Neural cell (in vitro differentiated cells): Measurements from ENCODE around the gene EXOC4. TPM values are rescaled to one million over a fixed set of nuclear protein-coding genes. Genes with fewer than 3 reads are reported as not detected.
"Not testable (repeated sequence)": the region's sequence is repeated elsewhere in the genome, so short reads cannot be mapped to it uniquely, and the experiment has no call there.

Experiments
- H2AFZ ChIP-seq: fragments of 200-600, 300-800 bp; sonication (generic), shearing (Covaris generic); 2 replicates; pipeline ENCODE4 v1.6.0; 2014; ENCODE audit warnings: low read depth, mild to moderate bottlenecking, antibody characterized with exemption, low read length, moderate library complexity
- H3F3A ChIP-seq: fragments of 200-600 bp; shearing (Covaris generic); 2 replicates; pipeline ENCODE4 v1.6.1; 2016; ENCODE audit warnings: mild to moderate bottlenecking, moderate library complexity, mixed read lengths, antibody characterized with exemption, low read length; ENCODE audit not compliant: insufficient read depth, poor library complexity, severe bottlenecking
- H3K27ac ChIP-seq: fragments of 200-600, 300-800 bp; sonication (generic), shearing (Covaris generic); 2 replicates; pipeline ENCODE4 v1.5.1; 2014; ENCODE audit warnings: mild to moderate bottlenecking, low read length, moderate library complexity
- H3K27me3 ChIP-seq: fragments of 300-800, 200-600 bp; sonication (generic), shearing (Covaris generic); 2 replicates; pipeline ENCODE4 v1.6.0; 2014; ENCODE audit warnings: mild to moderate bottlenecking, low read depth, low read length, moderate library complexity; ENCODE audit not compliant: insufficient read depth
- H3K36me3 ChIP-seq: fragments of 300-800, 200-600 bp; sonication (generic), shearing (Covaris generic); 2 replicates; pipeline ENCODE4 v1.5.1; 2014; ENCODE audit warnings: mild to moderate bottlenecking, antibody characterized with exemption, low read length, moderate library complexity; ENCODE audit not compliant: insufficient read depth
- H3K4me2 ChIP-seq: fragments of 300-800, 200-600 bp; sonication (generic), shearing (Covaris generic); 2 replicates; pipeline ENCODE4 v1.6.0; 2014; ENCODE audit warnings: mild to moderate bottlenecking, low read length
- H3K4me3 ChIP-seq: fragments of 300-800, 200-600 bp; sonication (generic), shearing (Covaris generic); 2 replicates; pipeline ENCODE4 v1.5.1; 2014; ENCODE audit warnings: mild to moderate bottlenecking, low read length, moderate library complexity
- H3K79me2 ChIP-seq: fragments of 200-600 bp; shearing (Covaris generic); replicated peaks from 2 replicates; pipeline ENCODE4 v1.6.0; 2014; ENCODE audit warnings: mild to moderate bottlenecking, low read length, moderate library complexity; ENCODE audit not compliant: insufficient read depth
- H3K9ac ChIP-seq: fragments of 300-800, 200-600 bp; sonication (generic), shearing (Covaris generic); 2 replicates; pipeline ENCODE4 v1.6.1; 2016; ENCODE audit warnings: mild to moderate bottlenecking, low read length, mixed read lengths
- H3K9me2 ChIP-seq: fragments of 200-600 bp; shearing (Covaris generic); 2 replicates; pipeline ENCODE4 v1.6.1; 2016; ENCODE audit warnings: mild to moderate bottlenecking, low read length, mixed read lengths; ENCODE audit not compliant: insufficient read depth
- H3K9me3 ChIP-seq: fragments of 200-600, 300-800 bp; sonication (generic), shearing (Covaris generic); 2 replicates; pipeline ENCODE4 v1.6.1; 2016; ENCODE audit warnings: mild to moderate bottlenecking, mixed run types, low read length, moderate library complexity, mixed read lengths
- H4K20me1 ChIP-seq: fragments of 200-600 bp; shearing (Covaris generic); 2 replicates; pipeline ENCODE4 v1.6.1; 2016; ENCODE audit warnings: mild to moderate bottlenecking, mixed run types; ENCODE audit not compliant: insufficient read depth
- CTCF ChIP-seq: fragments of 450-650 bp; IDR thresholded peaks from 2 replicates; pipeline ENCODE4 v1.5.1; 2014; ENCODE audit warnings: antibody characterized with exemption, mild to moderate bottlenecking, moderate library complexity; ENCODE audit not compliant: poor library complexity, severe bottlenecking
- EP300 ChIP-seq: fragments of 450-650 bp; conservative IDR thresholded peaks from 2 replicates; pipeline ENCODE4 v1.6.1; 2014; ENCODE audit warnings: antibody characterized with exemption, mild to moderate bottlenecking, moderate library complexity; ENCODE audit not compliant: poor library complexity, severe bottlenecking
- EZH2 ChIP-seq: fragments of 200-600, 300-800 bp; shearing (Covaris generic), sonication (generic); IDR thresholded peaks from 2 replicates; pipeline ENCODE4 v1.6.1; 2014; ENCODE audit warnings: antibody characterized with exemption, low read length, borderline replicate concordance, mild to moderate bottlenecking; ENCODE audit not compliant: insufficient read depth, poor library complexity, severe bottlenecking
- MXI1 ChIP-seq: fragments of 450-650 bp; conservative IDR thresholded peaks from 2 replicates; pipeline ENCODE4 v1.6.1; 2014; ENCODE audit warnings: antibody characterized with exemption, mild to moderate bottlenecking; ENCODE audit not compliant: poor library complexity, severe bottlenecking
- POLR2AphosphoS5 ChIP-seq: IDR thresholded peaks from 2 replicates; pipeline ENCODE4 v1.6.1; 2012
- RAD21 ChIP-seq: fragments of 450-650 bp; conservative IDR thresholded peaks from 2 replicates; pipeline ENCODE4 v1.6.1; 2014; ENCODE audit warnings: antibody characterized with exemption, mild to moderate bottlenecking, moderate library complexity
- REST ChIP-seq: IDR thresholded peaks from 2 replicates; pipeline ENCODE4 v1.6.1; 2012; ENCODE audit warnings: borderline replicate concordance
- SMC3 ChIP-seq: fragments of 450-650 bp; conservative IDR thresholded peaks from 2 replicates; pipeline ENCODE4 v1.6.1; 2014; ENCODE audit warnings: antibody characterized with exemption, mild to moderate bottlenecking, moderate library complexity; ENCODE audit not compliant: poor library complexity
- TAF1 ChIP-seq: IDR thresholded peaks from 2 replicates; pipeline ENCODE4 v1.6.1; 2012; ENCODE audit warnings: low read depth
- polyA plus RNA-seq: library from polyadenylated mRNA; depleted of rRNA; stranded (reverse); fragments of >200 nt; gene quantifications from 2 replicates; pipeline ENCODE4 v1.2.3, GENCODE V29; 2014

The EXOC4 gene
- polyA plus RNA-seq, 1 donor from 2014 or later = 36.5 TPM

- Histone ChIP-seq H3K36me3 (no peaks in the 10 kb centered on the region), H3K9me3 (no peaks in the 10 kb centered on the region), H3K9me2 (no peaks in the 10 kb centered on the region), H3K27ac (no peak overlapping the region), H3K79me2 (no peaks in the 10 kb centered on the region), H3K4me3 (no peak overlapping the region), H4K20me1 (no peaks in the 10 kb centered on the region), H2AFZ (no peak overlapping the region), H3K27me3 (no peaks in the 10 kb centered on the region), H3K9ac (no peak overlapping the region), H3F3A (no peaks in the 10 kb centered on the region), H3K4me2 (no peak overlapping the region)
- TF ChIP-seq EZH2 = no peak
- no peak for TF ChIP-seq SMC3
- TF ChIP-seq RAD21 = no peak
- TF ChIP-seq MXI1 = no peak
- no peak for TF ChIP-seq POLR2AphosphoS5
- no peak for TF ChIP-seq TAF1
- no peak for TF ChIP-seq CTCF
- no peak for TF ChIP-seq REST
- no peak for TF ChIP-seq EP300
Observed at GRCh38 chr7:133207687-133208086, 45.2 kb upstream of the EXOC4 start.

- not testable (repeated sequence) for H3F3A ChIP-seq, H3K4me2 ChIP-seq, H3K79me2 ChIP-seq, H3K9ac ChIP-seq, H3K4me3 ChIP-seq, H4K20me1 ChIP-seq, H3K27ac ChIP-seq, H3K36me3 ChIP-seq, H3K9me3 ChIP-seq, H3K9me2 ChIP-seq, H3K27me3 ChIP-seq, H2AFZ ChIP-seq
Observed at GRCh38 chr7:133210817-133211216, 42.1 kb upstream of the EXOC4 start.

- H3F3A ChIP-seq, H3K4me3 ChIP-seq, H4K20me1 ChIP-seq, H3K9me3 ChIP-seq, H3K9me2 ChIP-seq, H3K4me2 ChIP-seq, H3K36me3 ChIP-seq, H3K9ac ChIP-seq, H3K79me2 ChIP-seq, H2AFZ ChIP-seq, H3K27ac ChIP-seq, H3K27me3 ChIP-seq: not testable (repeated sequence)
Observed at GRCh38 chr7:133213772-133214171, 39.1 kb upstream of the EXOC4 start.
